ENCODE measurements around the gene SP1. TPM values are rescaled to one million over a fixed set of nuclear protein-coding genes. Genes with fewer than 3 reads are reported as not detected.
A peak's percentile ranks its signal among the peaks of the same experiment; 100 is the strongest.
"Not testable (repeated sequence)": the region's sequence is repeated elsewhere in the genome, so short reads cannot be mapped to it uniquely, and the experiment has no call there.

SP1 gene
- total and polyA plus RNA-seq, 9 of the 15 experiments (the other 6 are each of a cell fraction or from before 2014, with no cell fraction given): 8.0 to 65.5 (median 41.6) TPM

GRCh38 chr12:53373554-53374133 lies 6.3 kb upstream of the SP1 start:
- H3K4me3 ChIP-seq; H3K9me3 ChIP-seq (replicated peaks; ENCODE audit: control insufficient read depth, insufficient read depth, low read depth, low read length); H3K79me2 ChIP-seq (ENCODE audit: control insufficient read depth, insufficient read depth, low read length); H4K20me1 ChIP-seq (replicated peaks; ENCODE audit: control insufficient read depth, insufficient read depth, low read length); CTCF ChIA-PET (ENCODE audit: low intra/inter-chr PET ratio); DNase-seq (ENCODE audit: extremely low read depth in 1 of 4, low spot score in 3 of 4); BruUV-seq (replicated peaks); intact Hi-C loops (cut with micrococcal nuclease); H3K36me3 ChIP-seq (ENCODE audit: control insufficient read depth, insufficient read depth, low read length); H3K9me1 ChIP-seq (ENCODE audit: control insufficient read depth, insufficient read depth, low read length); H3K4me2 ChIP-seq (ENCODE audit: insufficient read depth, low read length); ATAC-seq; in situ Hi-C loops (cut with MboI); FAIRE-seq; H3K27me3 ChIP-seq (ENCODE audit: control insufficient read depth in 2 of 2, insufficient read depth in 2 of 2, low read length in 2 of 2): not testable (repeated sequence)
- H2AFZ ChIP-seq (ENCODE audit: low read depth, low read length): peak overlapping the region; percentile 78
- POLR2A ChIA-PET: interaction anchor here (1.0 to 1.1 kb wide), 2 partner anchors 21 to 46 kb away, joined by 3 read pairs; no protein-coding TSS in a partner anchor
- H3K4me1 ChIP-seq (replicated peaks in 1 of 2; ENCODE audit: control insufficient read depth in 2 of 2, insufficient read depth in 2 of 2, low read length in 2 of 2): peaks cover 25 to 48% of the 10 kb centered on the region in 2 experiments
- peak; percentile 27; the same call in 1 of the 2 replicates for TF ChIP-seq CEBPB (tag; IDR thresholded peaks at IDR 0.05)
- peak overlapping the region in 1 of 2 experiments; percentile 19; a peak in 1 of 4 replicates for H3K9ac ChIP-seq (ENCODE audit: insufficient read depth in 1 of 2, low read depth in 2 of 2, low read length in 2 of 2)
- peak overlapping the region; percentile 54; the same call in 2 of the 3 replicates for H3K27ac ChIP-seq (ENCODE audit: extremely low read depth, low read depth, low read length)
- WGBS (ENCODE audit: insufficient coverage, low coverage, missing lambda C conversion rate): 73% methylated on average over 5 of the region's 6 CpGs

- H3K36me3 ChIP-seq (ENCODE audit: control insufficient read depth, insufficient read depth, low read length); in situ Hi-C loops (cut with MboI); DNase-seq (ENCODE audit: extremely low read depth in 1 of 4, low spot score in 3 of 4): not testable (repeated sequence)
Measured at GRCh38 chr12:53374277-53374676, 5.7 kb upstream of the SP1 start.

More at GRCh38 chr12:53374277-53374676, 5.7 kb upstream of the SP1 start:
- CTCF ChIA-PET (ENCODE audit: low intra/inter-chr PET ratio); H4K20me1 ChIP-seq (replicated peaks; ENCODE audit: control insufficient read depth, insufficient read depth, low read length); H3K9me3 ChIP-seq (replicated peaks; ENCODE audit: control insufficient read depth, insufficient read depth, low read depth, low read length); FAIRE-seq; H3K27ac ChIP-seq (ENCODE audit: extremely low read depth, low read depth, low read length); H3K9me1 ChIP-seq (ENCODE audit: control insufficient read depth, insufficient read depth, low read length); H3K9ac ChIP-seq (ENCODE audit: insufficient read depth in 1 of 2, low read depth in 2 of 2, low read length in 2 of 2); H3K79me2 ChIP-seq (ENCODE audit: control insufficient read depth, insufficient read depth, low read length); H3K4me3 ChIP-seq; H3K27me3 ChIP-seq (ENCODE audit: control insufficient read depth in 2 of 2, insufficient read depth in 2 of 2, low read length in 2 of 2); intact Hi-C loops (cut with micrococcal nuclease); BruUV-seq (replicated peaks); ATAC-seq; H3K4me2 ChIP-seq (ENCODE audit: insufficient read depth, low read length): not testable (repeated sequence)
- Histone ChIP-seq H2AFZ (ENCODE audit: low read depth, low read length) (peak overlapping the region; percentile 78), H3K4me1 (replicated peaks in 1 of 2; ENCODE audit: control insufficient read depth in 2 of 2, insufficient read depth in 2 of 2, low read length in 2 of 2) (peaks cover 29 to 44% of the 10 kb centered on the region in 2 experiments)
- 82% methylated on average over 13 of the region's 14 CpGs for WGBS (ENCODE audit: insufficient coverage, low coverage, missing lambda C conversion rate)
- POLR2A ChIA-PET: interaction anchor here (1.1 to 1.4 kb wide), 2 partner anchors 8 to 22 kb away, joined by 3 read pairs; no protein-coding TSS in a partner anchor
